Suppressor macrophage (primary cell): Measurements from ENCODE around the gene DNAH14.

Source experiments
- DNase-seq, 4 experiments: peaks; one replicate each; pipeline ENCODE4 v3.0.0-alpha.2; 2020 to 2022

The DNAH14 gene

DNA sequence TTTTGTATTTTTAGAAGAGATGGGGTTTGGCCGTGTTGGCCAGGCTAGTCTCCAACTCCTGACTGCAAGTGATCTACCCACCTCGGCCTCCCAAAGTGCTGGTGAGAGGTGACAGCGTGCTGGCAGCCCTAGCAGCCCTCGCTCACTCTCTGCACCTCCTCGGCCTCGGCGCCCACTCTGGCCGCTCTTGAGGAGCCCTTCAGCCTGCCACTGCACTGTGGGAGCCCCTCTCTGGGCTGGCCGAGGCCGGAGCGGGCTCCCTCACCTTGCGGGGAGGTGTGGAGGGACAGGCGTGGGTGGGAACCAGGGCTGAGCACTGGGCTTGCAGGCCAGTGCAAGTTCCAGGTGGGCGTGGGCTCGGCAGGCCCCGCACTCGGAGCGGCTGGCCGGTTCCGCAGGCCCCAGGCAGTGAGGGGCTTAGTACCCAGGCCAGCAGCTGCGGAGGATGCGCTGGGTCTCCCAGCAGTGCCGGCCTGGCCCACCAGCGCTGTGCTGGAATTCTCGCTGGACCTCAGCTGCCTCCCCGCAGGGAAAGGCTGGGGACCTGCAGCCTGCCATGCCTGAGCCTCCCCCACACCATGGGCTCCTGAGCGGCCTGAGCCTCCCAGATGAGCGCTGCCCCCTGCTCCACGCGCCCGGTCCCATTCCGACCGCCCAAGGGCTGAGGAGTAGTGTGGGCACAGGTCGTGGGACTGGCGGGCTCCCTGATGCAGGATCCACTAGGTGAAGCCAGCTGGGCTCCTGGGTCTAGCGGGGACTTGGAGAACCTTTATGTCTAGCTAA, 501.8 kb downstream of the DNAH14 start:
- no peak for DNase-seq

DNA sequence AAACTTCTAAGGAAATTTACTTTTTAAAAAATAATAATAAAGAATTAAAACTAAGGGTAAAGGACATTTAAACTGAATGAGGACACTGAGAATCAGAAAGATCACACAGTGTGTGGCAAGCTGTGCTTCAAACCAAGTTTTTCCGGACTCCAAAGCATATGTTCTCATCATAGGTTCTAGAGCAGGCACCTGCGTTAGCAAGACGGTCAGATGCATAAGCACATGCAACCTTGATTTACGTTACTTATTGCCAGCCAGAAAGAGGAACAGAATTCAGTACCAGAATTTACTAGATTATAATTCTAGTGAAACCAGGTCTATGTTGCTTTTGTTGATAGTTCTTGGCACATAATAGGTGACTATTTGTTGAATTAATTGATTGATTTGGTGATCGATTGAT, 504.6 kb downstream of the DNAH14 start:
- no peak for DNase-seq

DNA sequence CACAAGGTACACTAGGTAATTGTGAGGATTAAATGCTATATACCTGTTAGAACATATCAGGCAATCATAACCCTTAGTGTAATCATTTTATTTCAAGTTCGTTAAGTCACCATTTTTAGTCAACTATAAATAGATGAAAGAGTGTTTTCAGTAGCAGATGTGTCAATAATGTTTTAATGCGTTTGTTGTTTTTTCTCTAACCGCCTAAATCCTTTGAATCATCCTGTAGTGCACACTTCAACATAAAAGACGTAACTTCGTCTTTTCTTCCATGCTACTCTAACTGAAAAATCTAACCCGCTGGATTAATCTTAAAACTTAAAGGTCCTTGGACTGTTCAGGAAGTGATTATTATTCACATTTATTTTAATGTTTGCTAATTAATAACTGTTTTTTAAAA, 505.6 kb downstream of the DNAH14 start:
- DNase-seq = no peak

DNA sequence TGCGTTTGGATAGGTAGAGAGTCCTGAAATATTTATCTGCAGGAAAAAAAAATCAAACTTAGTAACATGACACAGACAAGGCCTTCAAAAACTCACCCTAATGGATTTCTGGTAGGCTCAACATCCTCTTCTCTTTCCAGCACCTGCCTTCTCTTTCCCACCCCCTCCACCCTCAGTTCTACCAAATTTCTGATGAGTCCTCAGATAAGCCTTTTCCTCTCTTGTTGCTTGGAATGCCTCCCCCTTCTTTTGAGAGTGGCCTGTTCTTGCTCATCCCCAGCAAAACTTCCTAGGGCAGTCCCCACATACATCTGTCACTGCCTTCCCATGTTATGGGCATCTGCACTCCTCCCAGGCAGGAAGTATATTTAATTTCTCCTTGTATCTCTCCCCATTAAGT, 506.0 kb downstream of the DNAH14 start:
- no peak for DNase-seq

DNA sequence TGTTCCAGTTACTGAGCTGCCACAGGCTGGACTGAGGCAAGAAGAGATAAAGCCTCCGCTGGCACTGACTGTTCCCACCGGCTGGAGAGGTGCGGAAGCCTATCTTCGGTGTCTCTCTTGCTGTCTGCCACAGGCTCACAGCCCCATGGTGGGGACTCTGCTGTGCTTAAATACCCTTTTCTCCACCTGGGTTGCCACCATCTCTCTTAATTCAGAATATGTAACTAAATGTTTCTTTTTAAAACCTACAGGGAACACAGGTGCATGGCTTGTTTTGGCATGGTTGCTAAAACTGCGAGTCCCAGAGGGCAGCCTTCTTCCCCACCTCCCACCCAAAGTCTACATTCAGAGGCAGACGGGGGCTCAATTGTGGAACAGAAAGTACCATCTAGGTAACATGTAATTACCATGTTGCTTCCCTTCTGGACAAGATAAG, 506.5 kb downstream of the DNAH14 start:
- no peak for DNase-seq

DNA sequence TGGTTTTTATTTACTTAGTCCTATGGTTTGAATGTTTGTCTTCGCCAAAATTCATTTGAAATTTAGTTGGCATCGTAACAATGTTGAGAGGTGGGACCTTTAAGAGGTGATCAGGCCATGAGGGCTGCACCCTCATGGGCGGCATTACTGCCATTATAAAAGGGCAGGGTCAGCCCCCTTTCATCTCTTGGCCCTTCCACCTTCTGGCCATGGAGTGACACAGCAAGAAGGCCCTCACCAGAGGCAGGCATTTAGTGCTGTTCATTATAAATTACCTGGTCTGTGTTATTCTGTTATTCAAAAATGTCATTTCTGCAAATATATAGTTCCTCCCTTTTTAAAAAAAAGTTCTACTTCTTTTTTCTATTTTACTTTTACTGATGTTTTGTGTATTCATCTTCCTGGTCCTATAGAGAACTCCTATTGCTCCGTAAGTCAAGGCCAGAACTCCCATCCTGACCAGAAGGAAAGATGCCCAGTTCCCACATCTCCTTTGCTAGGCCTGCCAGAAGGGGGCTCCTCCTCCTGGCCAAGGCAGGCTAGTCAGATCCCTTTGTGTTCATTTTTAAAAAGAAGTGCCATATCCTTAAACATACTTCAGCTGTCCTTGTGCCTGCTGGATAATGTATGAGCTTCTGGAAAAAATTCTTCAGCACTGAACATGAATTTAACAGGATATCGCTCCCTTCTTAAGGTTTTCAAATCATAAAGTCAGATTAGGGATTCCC, 508.4 kb downstream of the DNAH14 start:
- peak; percentile 33 to 75 (median 67) for DNase-seq

DNA sequence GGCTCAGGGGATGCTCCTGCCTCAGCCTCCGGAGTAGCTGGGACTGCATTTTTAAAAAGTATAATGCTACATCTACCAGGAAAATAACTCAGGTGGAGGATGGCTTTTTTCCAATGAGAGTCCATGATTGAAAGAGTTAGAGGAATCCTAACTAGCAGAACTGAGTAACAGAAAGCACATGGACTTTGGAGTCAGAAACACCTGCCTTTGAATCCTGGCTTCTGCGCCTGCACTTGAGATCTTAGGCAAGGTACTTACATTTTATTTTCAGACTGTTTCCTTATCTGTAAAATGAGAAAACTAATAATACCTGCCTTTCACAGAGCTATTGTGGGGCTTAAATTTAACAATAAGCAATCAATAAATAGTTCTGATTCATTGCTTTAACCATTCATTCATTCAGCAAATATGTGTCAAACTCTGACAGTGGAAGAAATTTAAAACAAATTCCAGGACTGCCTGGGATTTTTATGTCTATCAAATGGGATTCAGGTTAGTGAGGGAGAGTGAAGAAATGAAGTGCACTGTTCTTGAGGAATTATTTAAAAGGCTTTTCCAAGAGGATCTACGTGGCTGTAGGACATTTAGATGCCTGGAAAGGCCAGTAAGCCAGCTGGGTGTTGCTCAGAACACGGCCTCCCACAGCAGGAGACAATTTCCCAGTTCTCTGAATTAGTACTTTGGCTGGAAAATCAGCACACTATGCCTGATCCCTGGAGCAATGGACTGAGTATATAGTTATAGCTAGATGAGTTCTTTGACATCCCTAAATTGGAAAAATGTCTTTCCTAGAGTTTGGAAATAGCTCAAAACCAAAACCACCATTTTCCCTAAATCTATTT, 511.1 kb downstream of the DNAH14 start:
- DNase-seq = no peak

DNA sequence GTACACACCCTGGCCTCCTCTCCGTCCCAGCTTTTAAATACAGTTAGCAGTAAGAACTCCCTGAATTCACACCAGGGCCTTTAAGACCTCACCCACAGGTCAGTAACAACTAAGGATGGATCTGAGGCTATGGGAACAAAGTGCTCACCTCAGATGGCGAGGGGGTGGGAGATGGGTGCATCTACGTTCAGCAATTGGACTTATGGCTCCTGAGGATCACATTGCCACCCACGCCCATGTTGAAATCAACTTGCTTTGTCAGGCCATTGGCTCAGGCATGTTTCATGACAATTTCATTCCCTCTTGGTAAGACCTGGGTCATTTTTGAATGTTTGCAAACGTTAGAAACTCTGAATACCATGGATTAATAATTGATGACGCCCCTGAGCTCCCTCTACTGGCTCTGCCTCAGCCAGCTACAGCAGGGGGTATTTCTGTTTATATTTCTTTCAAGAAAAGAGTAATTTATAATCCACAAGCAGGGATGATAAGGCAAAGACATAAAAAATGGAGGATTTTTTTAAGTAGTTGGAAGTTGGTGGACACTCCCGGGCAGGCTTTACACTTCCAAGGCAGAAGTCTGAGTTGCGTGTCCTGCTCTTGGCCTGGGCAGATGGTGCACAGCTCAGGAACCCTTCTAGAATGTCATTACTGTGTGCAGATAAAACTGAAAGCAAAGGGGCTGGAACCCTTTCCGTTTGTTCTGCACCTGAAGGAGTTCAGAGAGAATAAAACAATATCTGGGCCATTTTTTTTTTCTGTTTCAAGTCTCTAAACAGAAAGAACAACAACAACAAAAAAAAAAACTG, 512.0 kb downstream of the DNAH14 start:
- peak; percentile 55 to 62 (median 59) for DNase-seq

DNA sequence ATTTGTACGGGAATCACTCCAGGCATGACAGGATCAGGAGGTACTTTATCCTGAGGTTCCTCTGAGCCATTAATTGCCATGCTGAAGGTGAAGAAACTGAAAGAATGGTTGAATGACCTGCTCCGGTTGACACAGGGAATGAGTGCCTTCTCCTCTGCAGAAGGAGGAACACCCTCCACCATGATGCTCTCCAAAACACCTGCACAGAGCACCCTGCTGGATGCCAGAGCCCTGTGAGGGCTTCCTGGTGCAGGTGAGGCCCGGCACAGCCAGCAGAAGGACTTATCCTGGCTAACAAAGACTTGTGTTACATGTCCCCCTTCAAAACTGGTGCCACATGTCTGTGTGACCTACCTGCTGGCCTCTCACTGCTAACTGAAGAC, 512.6 kb downstream of the DNAH14 start:
- DNase-seq = no peak

DNA sequence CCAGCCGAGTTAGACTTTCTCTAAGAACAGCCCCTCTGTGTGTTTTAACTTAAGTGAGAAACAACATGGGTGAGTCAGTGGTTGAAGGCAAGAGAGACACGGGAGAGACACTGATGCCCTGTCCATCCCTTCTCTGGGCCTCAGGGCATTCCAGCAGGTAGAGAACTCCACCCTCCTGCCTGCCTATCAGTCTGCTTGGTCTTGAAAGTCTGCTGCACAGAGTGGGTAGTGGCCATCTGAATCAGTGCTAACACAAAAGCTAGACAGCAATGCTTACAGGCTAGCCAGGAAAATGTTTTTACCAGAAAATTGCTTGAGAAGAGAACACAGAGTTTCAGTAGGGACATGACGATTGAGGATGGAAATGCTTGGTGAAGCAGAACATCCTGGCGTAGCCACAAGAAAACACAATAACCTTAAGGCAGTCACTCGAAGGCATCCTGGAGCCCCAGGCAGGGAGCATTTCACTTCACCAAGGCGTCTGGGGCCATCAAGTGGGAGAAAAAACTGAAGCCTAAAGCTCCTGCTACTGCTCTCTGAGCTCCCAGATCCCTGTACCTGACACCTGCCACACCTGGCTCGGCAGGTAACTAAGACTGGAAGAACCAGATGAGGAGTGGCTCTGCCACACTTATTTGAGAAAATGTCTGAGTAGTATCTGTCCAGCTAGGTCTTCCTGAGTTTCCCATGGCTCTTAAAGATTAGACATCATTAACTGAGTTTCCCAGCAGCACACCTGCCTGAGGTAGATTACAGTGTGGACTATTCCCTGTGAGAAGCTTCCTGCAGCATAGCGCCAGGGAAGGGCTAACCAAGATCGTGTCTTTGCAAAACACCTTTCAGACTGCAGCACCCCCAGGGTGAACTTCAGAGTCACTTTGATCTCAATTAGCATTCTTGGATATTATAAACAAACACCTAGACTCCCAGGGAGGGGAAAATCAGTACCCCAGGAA, 516.4 kb downstream of the DNAH14 start:
- DNase-seq = no peak

DNA sequence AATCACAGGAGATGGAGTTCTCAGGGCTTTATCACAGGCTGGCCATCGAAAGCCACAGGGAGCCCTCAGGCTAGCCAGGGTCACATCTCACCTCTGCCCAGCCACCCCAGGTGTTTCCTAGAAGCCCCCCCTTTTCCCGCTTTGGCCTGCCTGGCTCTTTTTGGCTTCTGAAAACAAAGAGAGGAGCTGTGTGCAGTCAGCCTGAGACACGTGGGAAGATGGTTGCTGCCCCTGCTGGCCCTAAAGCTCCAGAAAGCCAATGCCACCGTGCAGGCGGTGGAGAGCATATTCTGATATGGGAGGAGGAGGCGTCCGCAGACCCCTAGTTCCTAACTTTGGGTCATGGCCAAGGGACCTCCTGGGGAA, 517.1 kb downstream of the DNAH14 start:
- no peak for DNase-seq

DNA sequence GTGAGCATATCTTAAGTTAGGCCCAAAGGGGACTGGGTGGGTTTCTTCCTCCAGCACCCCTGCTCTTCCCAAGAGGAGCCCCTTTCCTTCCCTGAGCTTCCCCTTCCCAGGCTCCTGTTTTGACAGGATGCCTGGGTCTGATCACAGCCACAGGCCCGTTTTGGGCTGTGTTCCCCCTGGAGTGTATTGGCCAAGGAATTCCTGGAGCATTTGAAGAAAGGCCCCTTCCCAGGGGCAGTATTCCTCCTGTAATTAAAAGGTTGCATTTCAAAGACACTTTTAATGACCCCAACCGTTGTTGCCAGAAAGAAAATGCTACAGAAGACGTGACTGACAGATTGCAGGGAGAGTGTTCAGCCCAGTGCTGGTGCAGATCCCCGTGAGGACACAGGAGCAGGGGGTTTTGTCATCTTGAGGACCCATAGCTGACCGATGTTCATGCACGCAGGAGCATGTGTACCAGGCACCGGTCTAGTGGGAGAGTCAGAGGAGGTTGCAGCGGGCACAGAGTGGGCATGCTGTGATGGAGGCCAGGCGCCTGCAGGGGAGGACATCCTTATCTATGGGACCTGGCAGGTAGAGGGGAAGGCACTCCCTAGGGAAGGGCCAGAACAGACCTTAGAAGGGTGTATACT, 517.6 kb downstream of the DNAH14 start:
- DNase-seq = no peak

DNA sequence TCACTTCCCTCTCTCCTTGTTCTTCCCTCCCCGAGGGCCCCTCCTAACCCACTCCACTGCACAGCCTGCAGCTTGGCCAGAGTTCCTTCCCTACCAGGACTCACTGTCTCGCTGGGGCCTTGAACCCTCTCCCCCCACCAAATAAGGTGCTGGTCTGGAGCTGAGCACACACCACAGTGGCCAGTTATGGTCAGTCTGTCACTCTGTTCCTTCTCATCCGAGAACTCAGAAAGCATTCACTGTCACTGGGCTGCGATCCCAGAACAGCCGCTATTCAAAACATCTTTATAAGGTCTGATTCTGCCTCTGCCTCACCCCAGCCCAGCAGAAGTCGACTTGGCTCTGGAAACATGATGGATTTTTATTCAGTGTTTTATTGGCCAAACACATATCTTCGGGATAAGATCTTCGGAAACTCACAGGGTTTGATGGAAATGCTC, 518.2 kb downstream of the DNAH14 start:
- DNase-seq = peak in 3 of 4 experiments; percentile 36 to 52 (median 51)

DNA sequence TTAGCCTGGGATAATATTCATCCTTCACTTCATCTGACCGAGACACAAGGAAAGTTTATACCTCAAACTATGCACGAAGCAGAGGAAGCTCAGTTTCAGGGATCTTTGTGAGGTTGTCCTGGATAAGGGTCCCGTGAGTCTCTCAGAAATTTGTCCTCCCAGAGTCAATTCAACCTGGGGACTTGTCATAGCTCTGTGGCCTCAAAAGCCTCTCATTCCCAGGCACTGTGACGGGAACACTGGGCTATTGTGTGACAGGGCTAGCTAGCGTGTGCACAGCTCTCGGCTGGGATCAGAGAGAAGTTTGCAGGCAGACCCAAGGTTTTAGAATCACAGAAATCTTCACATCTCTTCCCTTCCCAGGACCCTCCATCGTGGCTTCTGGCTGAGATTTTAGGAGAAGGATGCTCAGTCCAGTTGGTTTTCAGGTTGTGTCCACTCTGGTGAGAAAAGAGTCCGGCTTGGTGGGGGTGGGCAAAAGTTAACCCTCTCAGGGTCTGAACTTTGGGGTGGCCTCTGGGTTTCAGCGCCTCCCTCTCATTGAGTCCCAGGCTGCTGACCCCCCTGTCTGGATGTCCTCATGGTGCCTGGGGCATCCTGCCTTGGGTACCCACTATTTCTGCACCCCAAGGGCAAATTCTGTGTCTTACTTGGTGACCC, 518.8 kb downstream of the DNAH14 start:
- DNase-seq = no peak
